ENCODE results near the gene SLFNL1. TPM values are rescaled to one million over a fixed set of nuclear protein-coding genes. Genes with fewer than 3 reads are reported as not detected.

SLFNL1 gene
- total and polyA plus RNA-seq, 9 donors = 0.28 to 0.90 (median 0.56) TPM

- Histone ChIP-seq H3K27me3 (ENCODE audit: control insufficient read depth, insufficient read depth, low read length) (no peaks in the 10 kb centered on the region), H3K27ac (ENCODE audit: low read length) (no peak overlapping the region), H3K4me1 (ENCODE audit: control insufficient read depth, insufficient read depth, low read length) (peaks cover 22% of the 10 kb centered on the region), H3K36me3 (ENCODE audit: control insufficient read depth, insufficient read depth, low read length) (peaks cover 87% of the 10 kb centered on the region), H3K4me3 (ENCODE audit: low read length) (no peak overlapping the region), H3K9me3 (replicated peaks; ENCODE audit: control insufficient read depth, low read depth, low read length) (no peaks in the 10 kb centered on the region)
- DNase-seq = no peak
- no CpG with 5 or more reads among the region's 1 CpG for WGBS (ENCODE audit: insufficient coverage)
These were observed 11.2 kb downstream of the SLFNL1 start for GRCh38 chr1:41010345-41010744.

- no peak for DNase-seq
- WGBS (ENCODE audit: insufficient coverage) = 93% methylated on average over 6 of the region's 8 CpGs
These were observed 12.1 kb downstream of the SLFNL1 start for GRCh38 chr1:41009466-41009865.

GRCh38 chr1:41006942-41007865 is 14.3 kb downstream of the SLFNL1 start:
- no peak overlapping the region for H3K27ac ChIP-seq (ENCODE audit: low read length)
- WGBS (ENCODE audit: insufficient coverage) = 90% methylated on average over 8 of the region's 19 CpGs
- H3K36me3 ChIP-seq (ENCODE audit: control insufficient read depth, insufficient read depth, low read length) = peaks cover 81% of the 10 kb centered on the region
- no peaks in the 10 kb centered on the region for H3K27me3 ChIP-seq (ENCODE audit: control insufficient read depth, insufficient read depth, low read length)
- no peaks in the 10 kb centered on the region for H3K9me3 ChIP-seq (replicated peaks; ENCODE audit: control insufficient read depth, low read depth, low read length)
- peaks cover 12% of the 10 kb centered on the region for H3K4me1 ChIP-seq (ENCODE audit: control insufficient read depth, insufficient read depth, low read length)
- H3K4me3 ChIP-seq (ENCODE audit: low read length) = no peak overlapping the region
- no peak for DNase-seq

More at GRCh38 chr1:41009466-41009865, 12.1 kb downstream of the SLFNL1 start:
- Histone ChIP-seq H3K4me3 (ENCODE audit: low read length) (no peak overlapping the region), H3K4me1 (ENCODE audit: control insufficient read depth, insufficient read depth, low read length) (peaks cover 13% of the 10 kb centered on the region), H3K27ac (ENCODE audit: low read length) (no peak overlapping the region), H3K9me3 (replicated peaks; ENCODE audit: control insufficient read depth, low read depth, low read length) (no peaks in the 10 kb centered on the region), H3K36me3 (ENCODE audit: control insufficient read depth, insufficient read depth, low read length) (peaks cover 84% of the 10 kb centered on the region), H3K27me3 (ENCODE audit: control insufficient read depth, insufficient read depth, low read length) (no peaks in the 10 kb centered on the region)

GRCh38 chr1:41005876-41006275 is 15.6 kb downstream of the SLFNL1 start:
- Histone ChIP-seq H3K27ac (ENCODE audit: low read length) (no peak overlapping the region), H3K27me3 (ENCODE audit: control insufficient read depth, insufficient read depth, low read length) (no peaks in the 10 kb centered on the region), H3K4me1 (ENCODE audit: control insufficient read depth, insufficient read depth, low read length) (peaks cover 15% of the 10 kb centered on the region), H3K9me3 (replicated peaks; ENCODE audit: control insufficient read depth, low read depth, low read length) (no peaks in the 10 kb centered on the region), H3K4me3 (ENCODE audit: low read length) (no peak overlapping the region), H3K36me3 (ENCODE audit: control insufficient read depth, insufficient read depth, low read length) (peaks cover 76% of the 10 kb centered on the region)
- WGBS (ENCODE audit: insufficient coverage) = 60% methylated on average over 1 of the region's 5 CpGs
- no peak for DNase-seq

- H3K4me3 ChIP-seq (ENCODE audit: low read length) = no peak overlapping the region
- H3K27me3 ChIP-seq (ENCODE audit: control insufficient read depth, insufficient read depth, low read length) = no peaks in the 10 kb centered on the region
- peaks cover 71% of the 10 kb centered on the region for H3K36me3 ChIP-seq (ENCODE audit: control insufficient read depth, insufficient read depth, low read length)
- 39% methylated on average over 6 of the region's 11 CpGs for WGBS (ENCODE audit: insufficient coverage)
- peak; percentile 97 for DNase-seq
- peak overlapping the region; percentile 53 for H3K27ac ChIP-seq (ENCODE audit: low read length)
- peaks cover 15% of the 10 kb centered on the region for H3K4me1 ChIP-seq (ENCODE audit: control insufficient read depth, insufficient read depth, low read length)
- H3K9me3 ChIP-seq (replicated peaks; ENCODE audit: control insufficient read depth, low read depth, low read length) = no peaks in the 10 kb centered on the region
These were observed 17.8 kb downstream of the SLFNL1 start for GRCh38 chr1:41003640-41004220.

GRCh38 chr1:41003127-41003639 is 18.3 kb downstream of the SLFNL1 start:
- Histone ChIP-seq H3K4me3 (ENCODE audit: low read length) (no peak overlapping the region), H3K27ac (ENCODE audit: low read length) (peak overlapping the region; percentile 53), H3K27me3 (ENCODE audit: control insufficient read depth, insufficient read depth, low read length) (no peaks in the 10 kb centered on the region), H3K4me1 (ENCODE audit: control insufficient read depth, insufficient read depth, low read length) (peaks cover 15% of the 10 kb centered on the region), H3K36me3 (ENCODE audit: control insufficient read depth, insufficient read depth, low read length) (peaks cover 70% of the 10 kb centered on the region), H3K9me3 (replicated peaks; ENCODE audit: control insufficient read depth, low read depth, low read length) (no peaks in the 10 kb centered on the region)
- no peak for DNase-seq
- 81% methylated on average over 8 of the region's 9 CpGs for WGBS (ENCODE audit: insufficient coverage)

GRCh38 chr1:40998668-40999067 is 22.9 kb downstream of the SLFNL1 start:
- H3K36me3 ChIP-seq (ENCODE audit: control insufficient read depth, insufficient read depth, low read length) = peaks cover 56% of the 10 kb centered on the region

GRCh38 chr1:40997096-40997495 is 24.4 kb downstream of the SLFNL1 start:
- 89% methylated on average over 3 of the region's 8 CpGs for WGBS (ENCODE audit: insufficient coverage)
- Histone ChIP-seq H3K4me1 (ENCODE audit: control insufficient read depth, insufficient read depth, low read length) (peaks cover 2% of the 10 kb centered on the region), H3K27ac (ENCODE audit: low read length) (no peak overlapping the region)

More at GRCh38 chr1:40998668-40999067, 22.9 kb downstream of the SLFNL1 start:
- Histone ChIP-seq H3K4me3 (ENCODE audit: low read length) (no peak overlapping the region), H3K27me3 (ENCODE audit: control insufficient read depth, insufficient read depth, low read length) (no peaks in the 10 kb centered on the region), H3K9me3 (replicated peaks; ENCODE audit: control insufficient read depth, low read depth, low read length) (no peaks in the 10 kb centered on the region), H3K4me1 (ENCODE audit: control insufficient read depth, insufficient read depth, low read length) (peaks cover 12% of the 10 kb centered on the region), H3K27ac (ENCODE audit: low read length) (no peak overlapping the region)
- 100% methylated on average over 2 of the region's 4 CpGs for WGBS (ENCODE audit: insufficient coverage)
- DNase-seq = no peak

GRCh38 chr1:40989066-40989465 is 32.5 kb downstream of the SLFNL1 start:
- peaks cover 62% of the 10 kb centered on the region for H3K36me3 ChIP-seq (ENCODE audit: control insufficient read depth, insufficient read depth, low read length)
- H3K4me3 ChIP-seq (ENCODE audit: low read length) = no peak overlapping the region
- no peak overlapping the region for H3K27ac ChIP-seq (ENCODE audit: low read length)
- no peaks in the 10 kb centered on the region for H3K9me3 ChIP-seq (replicated peaks; ENCODE audit: control insufficient read depth, low read depth, low read length)
- peaks cover 18% of the 10 kb centered on the region for H3K4me1 ChIP-seq (ENCODE audit: control insufficient read depth, insufficient read depth, low read length)
- WGBS (ENCODE audit: insufficient coverage) = 100% methylated on average over 3 of the region's 5 CpGs
- DNase-seq = no peak
- H3K27me3 ChIP-seq (ENCODE audit: control insufficient read depth, insufficient read depth, low read length) = no peaks in the 10 kb centered on the region

More at GRCh38 chr1:40997096-40997495, 24.4 kb downstream of the SLFNL1 start:
- DNase-seq = no peak
- no peak overlapping the region for H3K4me3 ChIP-seq (ENCODE audit: low read length)
- peaks cover 57% of the 10 kb centered on the region for H3K36me3 ChIP-seq (ENCODE audit: control insufficient read depth, insufficient read depth, low read length)
- H3K9me3 ChIP-seq (replicated peaks; ENCODE audit: control insufficient read depth, low read depth, low read length) = no peaks in the 10 kb centered on the region
- H3K27me3 ChIP-seq (ENCODE audit: control insufficient read depth, insufficient read depth, low read length) = no peaks in the 10 kb centered on the region

- DNase-seq = no peak
- Histone ChIP-seq H3K27ac (ENCODE audit: low read length) (no peak overlapping the region), H3K36me3 (ENCODE audit: control insufficient read depth, insufficient read depth, low read length) (peaks cover 59% of the 10 kb centered on the region), H3K27me3 (ENCODE audit: control insufficient read depth, insufficient read depth, low read length) (no peaks in the 10 kb centered on the region), H3K4me3 (ENCODE audit: low read length) (no peak overlapping the region), H3K4me1 (ENCODE audit: control insufficient read depth, insufficient read depth, low read length) (peaks cover 18% of the 10 kb centered on the region), H3K9me3 (replicated peaks; ENCODE audit: control insufficient read depth, low read depth, low read length) (no peaks in the 10 kb centered on the region)
- WGBS (ENCODE audit: insufficient coverage) = 100% methylated on average over 1 of the region's 3 CpGs
These were observed 33.2 kb downstream of the SLFNL1 start for GRCh38 chr1:40988280-40988679.
